BJ (cell line): ENCODE measurements around the gene SIRT1. TPM values are rescaled to one million over a fixed set of nuclear protein-coding genes. Genes with fewer than 3 reads are reported as not detected.
"Not testable (repeated sequence)": the region's sequence is repeated elsewhere in the genome, so short reads cannot be mapped to it uniquely, and the experiment has no call there.

Source experiments
- CTCF ChIA-PET: fragments of 350-600 bp; formaldehyde crosslinking; extraction: SDS; loops from one replicate; lab custom pipeline; 2021; ENCODE audit warnings: antibody characterized with exemption, inconsistent platforms; lab: Yijun Ruan, JAX
- POLR2A ChIA-PET: fragments of 300-600 bp; sonication (Branson Sonifier 250); formaldehyde crosslinking; extraction: SDS; loops from one replicate; lab custom pipeline; 2021; ENCODE audit warnings: antibody characterized with exemption; lab: Charles Lee
- DNase-seq: peaks from one replicate; pipeline ENCODE4 v3.0.0-alpha.2; 2011; ENCODE audit warnings: low read depth
- H3K27me3 ChIP-seq: 2 replicates; pipeline ENCODE4 v1.6.0; 2011; ENCODE audit warnings: low read length; ENCODE audit not compliant: control insufficient read depth, insufficient read depth
- H3K36me3 ChIP-seq: 2 replicates; pipeline ENCODE4 v1.5.1; 2011; ENCODE audit warnings: low read length; ENCODE audit not compliant: control insufficient read depth, insufficient read depth
- H3K4me3 ChIP-seq: 2 replicates; pipeline ENCODE4 v1.5.1; 2011; ENCODE audit warnings: low read depth, mild to moderate bottlenecking, control low read depth, low read length
- CTCF ChIP-seq: IDR thresholded peaks from 2 replicates; pipeline ENCODE4 v1.5.1; 2011; ENCODE audit warnings: low read depth, mild to moderate bottlenecking, control low read depth, inconsistent platforms, low read length, moderate library complexity; ENCODE audit not compliant: insufficient read depth
- polyA minus RNA-seq: library from RNA; depleted of rRNA, polyadenylated mRNA; stranded (reverse); fragments of >200 nt; gene quantifications from 2 replicates; pipeline ENCODE4 v1.2.3, GENCODE V29; 2011; rRNA and poly(A)+ RNA removed
- polyA plus RNA-seq: library from polyadenylated mRNA; depleted of rRNA; stranded (reverse); fragments of >200 nt; gene quantifications from 2 replicates; pipeline ENCODE4 v1.2.3, GENCODE V29; 2011; rRNA removed

The SIRT1 gene
- polyA plus RNA-seq (4.8 and 10.1 TPM in 2 replicates), polyA minus RNA-seq (2.6 and 2.7 TPM in 2 replicates)

- peak; percentile 27 for DNase-seq
- POLR2A ChIA-PET, result interaction anchor here (0.9 kb wide), 1 partner anchor 13 kb away, joined by 3 read pairs; no protein-coding TSS in a partner anchor
- peaks cover 5% of the 10 kb centered on the region for H3K36me3 ChIP-seq
- no peak for TF ChIP-seq CTCF
- no peaks in the 10 kb centered on the region for H3K27me3 ChIP-seq
- CTCF ChIA-PET, result interaction anchor here (0.8 to 1.7 kb wide), 4 partner anchors 19 to 29 kb away, joined by 3 to 4 read pairs (median 3); no protein-coding TSS in a partner anchor
- H3K4me3 ChIP-seq, result peak within 1 kb of the TSS; percentile 67
Measured at GRCh38 chr10:67884313-67884841, at the start of gene SIRT1. TSS of gene SIRT1 (plus strand) at chr10:67884656. CDS start at chr10:67884722, 66 bp downstream.

- ChIA-PET CTCF (interaction anchor here (1.1 kb wide), 1 partner anchor 9 kb away, joined by 3 read pairs; no protein-coding TSS in a partner anchor), POLR2A (interaction anchor here (0.6 kb wide), 1 partner anchor 77 kb away, joined by 16 read pairs; no protein-coding TSS in a partner anchor)
- DNase-seq, H3K36me3 ChIP-seq, H3K4me3 ChIP-seq, H3K27me3 ChIP-seq: not testable (repeated sequence)
Measured at GRCh38 chr10:67835541-67836394, 48.7 kb upstream of the SIRT1 start.

GRCh38 chr10:67836488-67836887 is 48.0 kb upstream of the SIRT1 start:
- no peak overlapping the region for H3K4me3 ChIP-seq
- H3K27me3 ChIP-seq, result no peaks in the 10 kb centered on the region
- DNase-seq, result no peak
- POLR2A ChIA-PET, result interaction anchor here (0.6 kb wide), 1 partner anchor 76 kb away, joined by 16 read pairs; no protein-coding TSS in a partner anchor
- no peak for TF ChIP-seq CTCF
- CTCF ChIA-PET, result interaction anchor here (1.1 kb wide), 1 partner anchor 8 kb away, joined by 3 read pairs; no protein-coding TSS in a partner anchor
- no peaks in the 10 kb centered on the region for H3K36me3 ChIP-seq

GRCh38 chr10:67836972-67837371 is 47.5 kb upstream of the SIRT1 start:
- CTCF ChIA-PET, result interaction anchor here (1.0 kb wide), 1 partner anchor 8 kb away, joined by 3 read pairs; no protein-coding TSS in a partner anchor
- H3K4me3 ChIP-seq, result no peak overlapping the region
- no peak for DNase-seq

More at GRCh38 chr10:67836972-67837371, 47.5 kb upstream of the SIRT1 start:
- Histone ChIP-seq H3K36me3 (no peaks in the 10 kb centered on the region), H3K27me3 (no peaks in the 10 kb centered on the region)
- POLR2A ChIA-PET, result no interaction called here
- no peak for TF ChIP-seq CTCF
